Stimulated activated CD8-positive, alpha-beta memory T cell treated with anti-CD3 and anti-CD28 coated beads, Interleukin-4, amount 100 ng/mL, for 4 hours (primary cell): ENCODE results near the gene C14orf180.

Experiments
- DNase-seq, 2 donors: peaks; one replicate each; pipeline ENCODE4 v3.0.0-alpha.2; 2020; ENCODE audit warnings: low read depth in 2 of 2, low spot score in 1 of 2

Gene C14orf180

GRCh38 chr14:104592292-104592672, 12.7 kb downstream of the C14orf180 start:
- no peak for DNase-seq

GRCh38 chr14:104592785-104593184, 13.2 kb downstream of the C14orf180 start:
- DNase-seq, result no peak

- no peak for DNase-seq
These were observed 13.7 kb downstream of the C14orf180 start for GRCh38 chr14:104593241-104593701.

- no peak for DNase-seq
These were observed 14.2 kb downstream of the C14orf180 start for GRCh38 chr14:104593710-104594136.

DNA sequence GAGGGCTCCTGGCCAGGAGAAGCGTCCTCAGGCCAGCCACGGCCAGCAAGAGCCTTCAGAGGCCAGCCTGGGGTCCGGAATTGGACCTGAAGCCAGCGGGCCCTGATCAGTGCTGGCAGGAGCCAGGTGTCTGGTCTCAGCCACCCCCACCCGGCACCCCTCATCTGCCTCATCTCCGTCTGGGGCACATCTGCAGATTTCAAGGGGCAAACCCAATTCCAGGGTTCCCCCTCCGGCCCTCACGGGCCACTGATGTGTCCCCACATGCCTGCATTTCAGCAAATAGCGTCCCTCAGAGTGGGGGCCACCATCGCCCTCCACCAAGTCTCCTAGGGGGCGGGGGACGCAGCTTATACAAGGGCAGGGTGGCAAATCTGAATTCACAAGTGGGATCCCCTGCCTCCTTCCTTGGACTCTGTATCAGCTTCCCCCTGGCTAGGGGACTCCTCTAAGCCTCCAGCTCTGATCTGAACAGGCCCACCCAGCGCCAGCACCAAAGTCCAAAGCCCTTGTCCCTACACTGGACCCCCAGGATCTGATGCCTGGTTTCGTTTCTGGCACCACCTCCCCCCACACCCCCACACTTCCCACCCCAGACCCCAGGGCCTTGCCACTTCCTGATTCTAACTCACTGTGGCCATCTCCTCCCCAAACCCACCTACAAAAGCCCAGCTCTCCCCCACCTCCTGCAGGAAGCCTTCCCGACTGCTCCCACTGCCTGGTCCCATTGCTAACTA, 14.9 kb downstream of the C14orf180 start:
- DNase-seq, result no peak

- no peak for DNase-seq
These were observed 15.6 kb downstream of the C14orf180 start for GRCh38 chr14:104595116-104595675.

GRCh38 chr14:104595911-104596450, 16.4 kb downstream of the C14orf180 start:
- no peak for DNase-seq

DNA sequence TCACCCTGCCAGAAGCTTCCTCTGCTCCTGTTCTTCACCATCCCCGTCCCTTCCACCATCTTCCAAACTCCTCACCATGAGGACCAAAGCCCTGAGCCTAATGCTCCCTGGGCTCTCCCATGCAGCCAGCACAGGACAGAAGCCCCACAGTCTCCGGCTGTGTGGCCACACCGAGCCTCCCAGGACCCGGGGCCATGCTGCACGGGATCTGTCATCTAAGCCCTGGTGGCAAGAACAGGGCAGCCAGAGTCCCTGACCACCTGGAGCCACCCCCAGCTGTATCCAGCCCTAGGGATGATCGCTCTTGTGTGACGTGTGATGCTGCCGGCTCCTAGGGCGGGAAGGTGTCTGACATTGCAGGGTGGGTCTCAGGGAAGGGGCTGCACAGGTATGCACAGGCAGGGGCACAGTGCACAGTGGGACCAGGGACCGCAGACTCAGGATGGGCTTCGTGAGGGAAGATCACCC, 16.9 kb downstream of the C14orf180 start:
- DNase-seq, result no peak

DNA sequence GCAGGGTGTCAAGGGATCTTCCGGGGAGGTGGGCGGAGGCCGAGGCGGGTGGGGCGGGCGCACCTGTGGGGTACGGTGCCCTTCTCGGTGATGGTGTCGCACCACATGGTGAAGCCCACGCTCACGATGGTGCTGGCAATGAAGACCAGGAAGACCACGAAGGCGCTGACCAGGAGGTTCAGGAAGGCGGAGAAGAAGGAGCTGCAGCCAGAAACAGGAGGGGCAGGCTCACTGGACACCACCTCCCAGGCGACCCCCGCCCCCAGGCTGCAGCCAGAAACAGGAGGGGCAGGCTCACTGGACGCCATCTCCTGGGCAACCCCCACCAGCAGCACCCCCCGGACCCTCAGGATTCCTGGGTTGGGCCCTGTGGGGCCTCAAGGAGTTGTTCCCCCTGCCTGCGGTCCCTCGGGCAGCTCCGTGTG, 17.4 kb downstream of the C14orf180 start:
- DNase-seq, result no peak

DNA sequence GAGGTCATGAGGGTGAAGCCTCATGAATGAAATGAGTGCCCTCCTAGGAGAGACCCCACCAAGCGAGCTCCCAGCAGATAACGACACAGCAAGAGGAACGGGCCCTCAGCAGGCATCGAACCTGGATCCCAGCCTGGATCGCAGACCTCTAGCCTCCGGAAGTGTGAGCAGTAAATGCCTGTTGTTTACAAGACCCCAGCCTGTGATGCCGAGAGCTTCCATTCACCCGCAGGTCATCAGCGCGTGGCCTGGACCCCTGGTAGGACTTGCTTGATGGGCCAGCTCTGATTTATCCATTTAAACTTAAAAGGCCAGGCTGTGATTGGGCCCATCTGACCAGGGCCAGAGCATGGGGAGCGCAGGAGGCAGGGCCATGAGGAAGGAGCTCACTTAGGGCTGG, 18.0 kb downstream of the C14orf180 start:
- DNase-seq, result no peak

DNA sequence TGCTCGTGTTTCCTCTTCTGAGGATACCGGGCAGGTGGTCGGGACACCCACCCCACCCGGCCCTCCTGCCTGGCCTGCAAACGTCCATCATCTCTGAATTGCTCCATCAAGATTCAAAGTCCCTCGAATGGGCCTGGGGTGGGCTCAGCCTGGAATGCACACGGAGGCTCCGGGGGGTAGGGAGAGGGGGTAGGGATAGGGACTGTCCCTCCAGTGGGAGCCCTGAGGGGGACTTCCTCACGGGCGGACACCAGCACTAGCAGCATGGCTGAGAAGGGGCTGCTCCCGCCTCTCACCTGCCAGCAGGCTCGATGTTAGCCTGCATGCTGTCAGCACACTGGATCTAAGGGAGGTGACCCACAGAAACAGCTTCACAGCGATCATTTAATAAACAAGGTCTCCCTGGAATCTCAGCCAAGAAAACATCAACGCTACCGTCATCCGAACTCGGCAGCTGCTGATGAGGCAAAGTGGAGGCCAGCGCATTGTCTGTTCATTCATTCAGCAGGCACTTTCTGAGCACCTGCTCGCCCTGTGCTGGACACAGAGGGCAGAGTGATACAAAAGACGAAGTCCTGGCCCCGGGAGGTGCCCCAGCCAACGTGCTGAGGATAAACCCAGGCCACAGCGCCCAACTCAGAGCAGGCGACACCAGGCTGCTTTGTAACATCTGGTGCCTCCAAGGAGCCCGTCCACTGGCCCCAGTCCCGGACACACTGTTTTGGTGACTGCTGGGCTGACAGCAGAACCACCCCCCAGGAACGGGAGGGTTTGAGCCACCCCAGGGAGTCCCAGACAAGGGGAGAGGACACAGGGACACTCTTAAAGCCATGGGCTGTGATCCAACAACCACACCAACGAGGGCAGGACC, 18.7 kb downstream of the C14orf180 start:
- DNase-seq, result no peak

GRCh38 chr14:104598910-104599273, 19.3 kb downstream of the C14orf180 start:
- no peak for DNase-seq

- no peak for DNase-seq
These were observed 19.9 kb downstream of the C14orf180 start for GRCh38 chr14:104599446-104599845.

DNA sequence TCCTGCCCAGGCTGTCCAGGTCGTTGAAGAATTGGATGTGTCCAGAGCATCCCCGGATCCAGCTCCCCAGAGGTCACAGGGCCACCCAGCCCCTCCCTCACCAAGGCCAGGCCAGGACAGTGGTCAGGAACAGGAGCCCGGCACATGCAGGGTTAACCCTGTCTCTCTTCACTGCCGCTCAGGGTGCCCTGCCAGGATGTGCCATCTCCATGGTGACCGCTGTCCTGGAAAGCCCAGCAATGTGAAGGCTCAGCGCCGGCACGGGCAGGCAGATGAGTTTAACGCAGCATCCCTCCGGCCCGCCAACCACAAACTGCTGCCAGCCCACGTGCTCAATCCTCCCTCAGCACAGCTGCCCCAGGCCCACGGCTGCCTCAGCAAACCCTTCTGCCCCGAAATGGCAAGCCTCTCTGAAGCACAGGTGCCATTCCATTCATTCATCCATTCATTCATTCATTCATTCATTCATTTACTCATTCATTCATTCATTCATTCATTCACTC, 20.6 kb downstream of the C14orf180 start:
- no peak for DNase-seq

DNA sequence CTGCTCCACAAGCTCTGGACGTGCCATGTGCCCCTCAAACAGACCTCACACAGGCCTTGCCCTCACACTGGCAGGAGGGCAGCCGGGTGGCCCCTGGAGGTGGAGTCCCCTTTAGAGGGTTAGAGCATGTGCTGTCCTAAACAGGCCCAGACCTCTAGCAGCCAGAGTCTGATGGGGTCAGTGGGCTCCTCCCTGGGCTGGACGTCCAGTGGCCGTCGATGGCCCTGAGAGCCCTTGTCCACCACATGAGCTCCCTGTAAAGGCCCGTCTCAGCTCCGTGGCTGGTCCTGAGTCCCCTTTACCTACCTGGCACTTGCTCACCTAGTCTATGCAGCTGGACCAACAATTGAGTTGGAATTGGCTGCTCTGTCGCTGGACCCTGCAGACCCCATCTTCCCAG, 21.2 kb downstream of the C14orf180 start:
- no peak for DNase-seq

DNA sequence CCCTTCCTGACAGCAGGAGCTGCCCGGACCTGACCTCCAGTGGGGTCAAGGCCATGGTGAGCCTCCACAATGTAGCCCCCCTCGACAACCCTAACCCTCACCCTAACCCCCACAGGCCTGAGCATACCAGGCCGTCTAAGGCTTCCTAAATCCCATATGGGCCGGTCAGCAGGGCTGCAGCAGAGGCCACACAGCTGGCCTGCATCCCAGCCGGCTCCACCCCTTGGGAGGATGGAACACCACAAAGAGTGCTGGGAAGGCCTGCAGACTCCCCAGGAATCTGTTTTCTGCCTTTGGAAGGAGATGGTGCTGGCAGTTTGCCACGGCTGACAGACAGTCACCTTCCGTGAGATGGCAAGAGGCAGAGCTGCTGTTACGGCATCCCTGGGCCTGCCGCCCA, 22.2 kb downstream of the C14orf180 start:
- no peak for DNase-seq

DNA sequence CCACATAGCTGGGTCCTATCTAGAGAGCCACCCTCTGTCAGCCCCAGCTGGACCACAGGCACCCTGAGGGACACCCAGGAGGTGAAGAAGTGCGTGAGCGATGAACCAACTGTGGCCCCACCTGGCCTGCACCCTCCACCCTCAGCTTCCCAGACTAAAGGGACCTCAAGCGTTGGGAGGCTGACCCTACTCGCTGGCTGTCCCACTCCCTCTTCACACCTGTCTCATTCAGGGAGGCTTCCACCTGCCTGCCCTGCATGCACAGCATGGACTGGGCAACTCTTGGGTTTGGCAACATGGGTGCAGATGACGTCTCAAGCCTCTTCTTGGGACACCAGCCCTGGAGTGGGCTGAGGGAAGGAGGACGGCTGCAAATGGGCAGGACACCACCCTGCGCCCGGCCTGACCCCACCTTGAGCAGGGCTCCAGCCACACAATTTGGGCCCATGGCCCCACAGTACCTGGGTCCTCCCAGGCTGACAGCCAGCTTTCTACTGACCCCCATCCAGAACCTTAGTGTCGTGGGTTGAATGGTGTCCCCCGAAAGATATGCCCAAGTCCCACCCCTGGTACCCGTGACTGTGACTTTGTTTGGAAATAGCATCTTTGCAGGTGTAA, 22.9 kb downstream of the C14orf180 start:
- no peak for DNase-seq

DNA sequence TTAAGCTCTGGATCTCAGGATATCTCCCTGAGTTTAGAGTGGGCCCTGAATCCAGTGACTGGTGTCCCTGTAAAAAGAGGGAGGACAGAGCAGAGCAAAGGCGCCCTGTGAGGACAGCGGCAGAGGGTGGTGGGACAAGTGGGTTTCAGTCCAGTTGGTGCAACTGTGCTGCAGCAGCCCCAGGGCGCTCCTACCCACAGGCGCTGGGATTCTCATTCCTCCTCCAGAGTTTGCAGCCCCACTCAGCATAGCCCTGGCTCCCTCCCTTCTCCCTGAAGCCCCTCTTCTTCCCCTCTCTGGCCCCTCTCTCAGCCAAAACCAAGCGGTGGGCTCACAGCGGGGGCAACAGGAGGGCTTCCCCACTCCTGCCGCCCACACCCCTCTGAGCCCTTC, 23.4 kb downstream of the C14orf180 start:
- no peak for DNase-seq

GRCh38 chr14:104603711-104604401, 24.3 kb downstream of the C14orf180 start:
- no peak for DNase-seq
